ENCODE results near the gene ERG28. TPM values are rescaled to one million over a fixed set of nuclear protein-coding genes. Genes with fewer than 3 reads are reported as not detected.

Gene ERG28
- total RNA-seq, 1 experiment from 2014 or later = 18.4 TPM

DNA sequence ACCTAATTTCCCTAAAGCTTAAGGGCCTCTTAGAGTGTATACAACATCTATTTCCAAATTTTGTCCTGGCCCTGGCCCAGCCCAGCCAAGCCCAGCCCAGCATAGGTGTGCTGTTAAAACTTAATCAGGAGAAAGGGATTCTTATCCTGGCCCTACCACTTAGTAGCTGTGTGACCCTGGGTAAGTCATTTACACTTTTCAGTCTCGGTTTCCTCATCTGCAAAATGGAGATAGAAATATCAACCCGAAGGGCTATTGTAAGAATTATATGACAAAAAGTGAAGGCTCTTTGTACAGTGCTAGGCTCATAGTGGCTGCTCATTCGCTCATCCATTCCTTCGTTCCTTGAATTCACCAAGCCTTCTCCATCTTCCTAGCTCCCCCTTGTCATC lies 442 bp downstream of the ERG28 start:
- TSS peak; percentile 79 for BruUV-seq (replicated peaks)
- Histone ChIP-seq H3K9ac (ENCODE audit: low read length) (peak overlapping the region; percentile 91), H3K9me2 (ENCODE audit: insufficient read depth) (no peaks in the 10 kb centered on the region), H3K27me3 (ENCODE audit: insufficient read depth, low read length) (no peaks in the 10 kb centered on the region), H3K36me3 (ENCODE audit: control insufficient read depth in 1 of 2, insufficient read depth in 2 of 2, low read length in 2 of 2) (peaks cover 0 to 7% of the 10 kb centered on the region in 2 experiments; a peak in 1 of 4 replicates), H3K9me3 (ENCODE audit: control insufficient read depth in 1 of 2, insufficient read depth in 1 of 2, low read depth in 1 of 2, low read length in 2 of 2) (no peaks in the 10 kb centered on the region), H3K4me1 (ENCODE audit: control insufficient read depth in 1 of 2, insufficient read depth in 2 of 2, low read length in 2 of 2) (peaks cover 3 to 10% of the 10 kb centered on the region in 2 experiments; a peak in 2 of 4 replicates), H3K4me3 (replicated peaks in 1 of 2; ENCODE audit: low read depth in 1 of 2, low read length in 2 of 2) (peak overlapping the region; percentile 82 to 91), H3K79me2 (ENCODE audit: insufficient read depth, low read length) (peaks cover 28% of the 10 kb centered on the region), H3K4me2 (ENCODE audit: low read length) (peak overlapping the region; percentile 84), H2AFZ (ENCODE audit: low read depth, low read length, poor library complexity, severe bottlenecking) (no peak overlapping the region), H3K27ac (ENCODE audit: low read depth, low read length) (peak overlapping the region; percentile 49), H4K20me1 (ENCODE audit: insufficient read depth) (no peaks in the 10 kb centered on the region)
- DNase-seq (ENCODE audit: low read depth, low spot score) = no peak
- ATAC-seq = no peak
- RAD21 ChIA-PET (ENCODE audit: low non-redundant PET in 1 of 2, low total read pairs in 2 of 2, uncharacterized antibody in 2 of 2, unreplicated experiment in 2 of 2) = interaction anchor here in 1 of 2 experiments (0.7 to 1.3 kb wide), 2 partner anchors 12 to 82 kb away, joined by 3 to 6 read pairs; partner anchors contain the start of gene FLVCR2
- TF ChIP-seq, protein P1, sequence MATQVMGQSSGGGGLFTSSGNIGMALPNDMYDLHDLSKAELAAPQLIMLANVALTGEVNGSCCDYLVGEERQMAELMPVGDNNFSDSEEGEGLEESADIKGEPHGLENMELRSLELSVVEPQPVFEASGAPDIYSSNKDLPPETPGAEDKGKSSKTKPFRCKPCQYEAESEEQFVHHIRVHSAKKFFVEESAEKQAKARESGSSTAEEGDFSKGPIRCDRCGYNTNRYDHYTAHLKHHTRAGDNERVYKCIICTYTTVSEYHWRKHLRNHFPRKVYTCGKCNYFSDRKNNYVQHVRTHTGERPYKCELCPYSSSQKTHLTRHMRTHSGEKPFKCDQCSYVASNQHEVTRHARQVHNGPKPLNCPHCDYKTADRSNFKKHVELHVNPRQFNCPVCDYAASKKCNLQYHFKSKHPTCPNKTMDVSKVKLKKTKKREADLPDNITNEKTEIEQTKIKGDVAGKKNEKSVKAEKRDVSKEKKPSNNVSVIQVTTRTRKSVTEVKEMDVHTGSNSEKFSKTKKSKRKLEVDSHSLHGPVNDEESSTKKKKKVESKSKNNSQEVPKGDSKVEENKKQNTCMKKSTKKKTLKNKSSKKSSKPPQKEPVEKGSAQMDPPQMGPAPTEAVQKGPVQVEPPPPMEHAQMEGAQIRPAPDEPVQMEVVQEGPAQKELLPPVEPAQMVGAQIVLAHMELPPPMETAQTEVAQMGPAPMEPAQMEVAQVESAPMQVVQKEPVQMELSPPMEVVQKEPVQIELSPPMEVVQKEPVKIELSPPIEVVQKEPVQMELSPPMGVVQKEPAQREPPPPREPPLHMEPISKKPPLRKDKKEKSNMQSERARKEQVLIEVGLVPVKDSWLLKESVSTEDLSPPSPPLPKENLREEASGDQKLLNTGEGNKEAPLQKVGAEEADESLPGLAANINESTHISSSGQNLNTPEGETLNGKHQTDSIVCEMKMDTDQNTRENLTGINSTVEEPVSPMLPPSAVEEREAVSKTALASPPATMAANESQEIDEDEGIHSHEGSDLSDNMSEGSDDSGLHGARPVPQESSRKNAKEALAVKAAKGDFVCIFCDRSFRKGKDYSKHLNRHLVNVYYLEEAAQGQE (IDR thresholded peaks at IDR 0.05; ENCODE audit: low read depth) = no peak
- no peak for TF ChIP-seq SRF (IDR thresholded peaks at IDR 0.05; ENCODE audit: low read depth)
- TF ChIP-seq, protein P2, sequence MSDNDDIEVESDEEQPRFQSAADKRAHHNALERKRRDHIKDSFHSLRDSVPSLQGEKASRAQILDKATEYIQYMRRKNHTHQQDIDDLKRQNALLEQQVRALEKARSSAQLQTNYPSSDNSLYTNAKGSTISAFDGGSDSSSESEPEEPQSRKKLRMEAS (IDR thresholded peaks at IDR 0.05) = no peak
- TF ChIP-seq EZH2 (IDR thresholded peaks at IDR 0.05) = no peak
- no peak for TF ChIP-seq EGR1 (IDR thresholded peaks at IDR 0.05; ENCODE audit: low read depth)
- CTCF ChIA-PET = interaction anchor here (0.8 to 2.2 kb wide), 5 partner anchors 49 to 322 kb away, joined by 3 to 21 read pairs (median 7); partner anchors contain the start of gene FLVCR2
- POLR2A ChIA-PET = interaction anchor here (0.7 to 1.4 kb wide), 3 partner anchors 11 to 366 kb away, joined by 3 to 4 read pairs (median 4); no protein-coding TSS in a partner anchor
- intact Hi-C loops (cut with micrococcal nuclease) = no loop called here
